Activated T-helper 9 cell treated with anti-CD3 and anti-CD28 coated beads, Interleukin-2, amount 50 U/mL, for 16 hours (primary cell): ENCODE measurements around the gene MAGI2.

Experiments
- DNase-seq: peaks from one replicate; pipeline ENCODE4 v3.0.0-alpha.2; 2020; ENCODE audit warnings: low read depth

Gene MAGI2

GRCh38 chr7:79453558-79454360 lies at the start of gene MAGI2:
Gene MAGI2 (minus strand): TSS chr7:79453667. CDS start chr7:79453320, 347 bp downstream.
- DNase-seq, result no peak

DNA sequence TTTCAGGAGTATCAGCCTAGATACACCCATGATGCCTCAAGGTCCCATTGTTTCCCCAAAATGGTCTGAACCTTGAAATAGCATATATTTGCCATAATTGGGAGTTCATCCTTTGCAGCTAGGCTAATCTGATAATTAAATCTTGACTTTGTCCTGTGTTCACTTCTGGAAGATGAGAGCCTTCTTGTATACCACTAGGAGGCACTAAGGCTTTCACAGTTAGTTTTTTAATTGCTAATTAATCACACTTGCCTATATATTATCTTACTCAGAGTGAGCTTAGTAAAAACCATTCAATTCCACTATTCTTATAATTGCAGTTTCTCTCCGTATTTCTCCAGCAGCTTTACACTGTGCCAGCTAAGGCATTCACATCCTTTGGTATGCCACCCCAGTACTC lies 48.7 kb upstream of the MAGI2 start:
- DNase-seq, result no peak

GRCh38 chr7:79500759-79501158 lies 47.3 kb upstream of the MAGI2 start:
- DNase-seq, result no peak

DNA sequence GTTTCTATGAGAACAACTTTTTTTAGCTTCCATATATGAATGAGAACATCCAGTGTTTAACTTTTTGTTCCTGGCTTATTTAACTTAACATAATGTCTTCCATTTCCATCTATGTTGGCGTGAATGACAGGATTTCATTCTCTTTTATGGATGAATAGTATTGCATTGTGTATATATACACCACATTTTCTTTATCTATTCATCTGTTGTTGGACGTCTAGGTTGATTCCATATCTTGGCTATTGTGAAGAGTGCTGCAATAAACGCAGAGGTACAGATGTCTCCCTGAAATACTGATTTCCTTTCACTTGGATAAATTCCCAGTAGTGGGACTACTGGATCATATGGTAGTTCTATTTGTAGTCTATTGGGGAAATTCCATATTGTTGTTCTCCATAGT lies 44.3 kb upstream of the MAGI2 start:
- DNase-seq, result no peak

- DNase-seq, result no peak
Measured at GRCh38 chr7:79495544-79496272, 42.2 kb upstream of the MAGI2 start.

DNA sequence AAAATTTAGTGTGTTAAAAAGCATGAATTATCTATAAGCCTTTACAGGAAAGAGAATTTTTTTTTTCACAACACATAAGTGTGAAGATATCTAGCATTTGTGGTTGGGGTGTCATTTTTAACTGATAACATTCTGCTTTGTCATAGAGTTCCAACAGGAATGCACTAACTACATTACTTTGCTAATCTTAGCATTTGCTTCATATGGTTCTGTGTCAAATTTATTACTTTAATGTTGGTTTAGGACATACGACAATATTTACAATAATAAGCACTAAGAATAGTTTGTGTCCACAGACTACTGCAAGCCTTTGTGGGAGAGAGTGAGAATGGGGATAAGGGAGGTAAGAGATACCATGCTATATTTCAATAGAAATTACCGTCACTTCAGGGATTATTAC lies 40.6 kb upstream of the MAGI2 start:
- DNase-seq, result no peak

DNA sequence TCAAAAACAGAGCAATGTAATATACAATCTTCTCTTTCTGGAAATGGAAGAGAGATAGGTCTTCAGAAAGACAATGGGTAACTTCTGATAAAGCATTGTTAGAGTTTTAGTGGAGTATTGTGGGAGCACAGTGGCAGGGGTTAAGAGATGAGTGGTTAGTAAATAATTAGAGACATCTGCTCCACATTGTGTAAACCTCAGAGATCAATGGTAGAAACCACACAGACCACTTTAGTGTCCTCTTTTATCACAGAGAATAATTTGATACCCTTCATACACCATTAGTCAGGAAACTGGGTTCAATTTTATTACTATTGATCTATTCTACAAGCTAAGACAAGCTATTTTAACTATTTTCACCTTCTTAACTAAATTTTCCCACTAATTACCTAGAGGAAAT lies 35.9 kb upstream of the MAGI2 start:
- no peak for DNase-seq

DNA sequence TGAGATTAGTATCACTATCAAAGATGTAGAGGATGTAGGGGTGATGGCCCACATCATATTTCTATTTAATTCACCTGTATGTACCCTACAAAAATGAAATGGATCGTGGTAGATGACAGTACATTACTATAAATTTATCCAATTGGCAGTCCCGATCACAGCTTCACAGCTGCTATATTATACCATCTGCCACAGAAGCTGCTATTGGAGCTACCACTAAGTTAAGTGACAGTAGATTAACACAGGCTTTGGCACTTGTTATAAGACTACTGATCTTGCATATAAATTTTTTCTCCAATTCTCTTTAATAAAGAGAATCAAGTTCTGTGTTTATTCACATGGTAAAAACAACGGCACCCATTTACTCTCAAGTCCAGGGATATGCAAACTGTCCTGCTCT lies 24.9 kb upstream of the MAGI2 start:
- DNase-seq, result no peak

DNA sequence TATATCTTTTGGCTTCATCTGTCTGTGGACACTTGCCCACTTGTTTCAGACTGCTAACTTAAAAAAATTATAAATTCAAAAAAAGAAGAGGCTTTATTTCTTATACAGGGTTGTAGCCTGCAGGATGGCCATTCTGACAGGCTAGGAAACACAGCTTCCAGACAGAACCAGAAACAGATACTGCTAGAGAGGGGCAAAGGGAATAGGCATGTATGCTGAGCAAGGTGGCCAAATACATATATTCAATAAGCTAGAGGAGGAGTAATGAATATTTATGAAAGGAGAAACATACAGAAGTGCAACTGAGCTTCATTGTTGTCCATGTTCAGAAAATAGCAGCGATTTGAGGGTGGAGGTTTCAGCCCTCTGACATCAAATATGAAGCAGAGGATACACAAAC lies 22.0 kb upstream of the MAGI2 start:
- no peak for DNase-seq

- no peak for DNase-seq
Measured at GRCh38 chr7:79471699-79472098, 18.2 kb upstream of the MAGI2 start.

GRCh38 chr7:79471283-79471682 lies 17.8 kb upstream of the MAGI2 start:
- no peak for DNase-seq

- DNase-seq, result no peak
Measured at GRCh38 chr7:79465551-79465950, 12.1 kb upstream of the MAGI2 start.

- no peak for DNase-seq
Measured at GRCh38 chr7:79464051-79464450, 10.6 kb upstream of the MAGI2 start.

DNA sequence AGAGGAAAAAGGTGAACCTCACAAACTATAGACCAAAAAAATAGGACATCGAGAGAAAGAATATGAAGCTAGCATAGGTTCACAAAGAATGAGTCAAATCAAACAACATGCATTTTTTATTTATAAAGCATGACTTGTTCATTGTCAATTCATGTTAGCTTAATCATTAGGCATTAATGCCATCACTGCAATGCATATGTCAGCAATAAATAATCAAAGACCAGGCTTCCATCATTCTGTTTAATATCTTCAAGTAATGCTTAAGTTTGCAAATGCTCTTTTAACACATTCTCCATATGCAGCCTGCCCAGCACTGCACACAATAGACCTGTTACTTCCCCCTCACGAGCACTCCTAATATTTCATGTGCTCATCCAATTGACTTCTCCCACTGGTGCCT lies 8.9 kb upstream of the MAGI2 start:
- DNase-seq, result no peak

GRCh38 chr7:79461660-79462059 lies 8.2 kb upstream of the MAGI2 start:
- no peak for DNase-seq

- DNase-seq, result no peak
Measured at GRCh38 chr7:79459381-79459780, 5.9 kb upstream of the MAGI2 start.

DNA sequence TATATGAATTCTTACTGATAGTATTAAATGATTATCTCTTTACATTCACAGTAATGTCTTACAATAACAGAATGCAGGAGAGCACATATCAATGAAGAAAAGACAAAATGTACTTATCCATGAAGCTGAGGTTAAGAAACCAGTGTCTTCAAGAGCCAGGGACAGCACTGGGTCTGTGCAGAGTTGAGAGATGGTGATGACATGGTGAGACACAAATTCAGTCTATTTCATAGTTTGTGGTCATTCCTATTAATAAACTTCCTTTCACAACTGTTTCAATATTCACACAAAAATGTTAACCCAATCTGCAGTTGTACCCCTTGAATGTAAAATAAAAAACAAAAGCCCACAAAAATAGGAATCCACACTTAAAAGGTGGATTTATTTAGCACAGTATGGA lies 5.3 kb upstream of the MAGI2 start:
- no peak for DNase-seq

GRCh38 chr7:79455173-79455790 lies 1.8 kb upstream of the MAGI2 start:
- DNase-seq, result no peak

- DNase-seq, result no peak
Measured at GRCh38 chr7:79454361-79454960, 994 bp upstream of the MAGI2 start.

- no peak for DNase-seq
Measured at GRCh38 chr7:79453266-79453557, 255 bp downstream of the MAGI2 start.

- no peak for DNase-seq
Measured at GRCh38 chr7:79452495-79453265, 787 bp downstream of the MAGI2 start.

GRCh38 chr7:79452032-79452494 lies 1.4 kb downstream of the MAGI2 start:
- DNase-seq, result no peak
